ENCODE measurements around the gene SMARCD3.

GRCh38 chr7:151218170-151218569 is 30.3 kb downstream of the SMARCD3 start:
- TF ChIP-seq, protein P1, sequence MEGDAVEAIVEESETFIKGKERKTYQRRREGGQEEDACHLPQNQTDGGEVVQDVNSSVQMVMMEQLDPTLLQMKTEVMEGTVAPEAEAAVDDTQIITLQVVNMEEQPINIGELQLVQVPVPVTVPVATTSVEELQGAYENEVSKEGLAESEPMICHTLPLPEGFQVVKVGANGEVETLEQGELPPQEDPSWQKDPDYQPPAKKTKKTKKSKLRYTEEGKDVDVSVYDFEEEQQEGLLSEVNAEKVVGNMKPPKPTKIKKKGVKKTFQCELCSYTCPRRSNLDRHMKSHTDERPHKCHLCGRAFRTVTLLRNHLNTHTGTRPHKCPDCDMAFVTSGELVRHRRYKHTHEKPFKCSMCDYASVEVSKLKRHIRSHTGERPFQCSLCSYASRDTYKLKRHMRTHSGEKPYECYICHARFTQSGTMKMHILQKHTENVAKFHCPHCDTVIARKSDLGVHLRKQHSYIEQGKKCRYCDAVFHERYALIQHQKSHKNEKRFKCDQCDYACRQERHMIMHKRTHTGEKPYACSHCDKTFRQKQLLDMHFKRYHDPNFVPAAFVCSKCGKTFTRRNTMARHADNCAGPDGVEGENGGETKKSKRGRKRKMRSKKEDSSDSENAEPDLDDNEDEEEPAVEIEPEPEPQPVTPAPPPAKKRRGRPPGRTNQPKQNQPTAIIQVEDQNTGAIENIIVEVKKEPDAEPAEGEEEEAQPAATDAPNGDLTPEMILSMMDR (IDR thresholded peaks at IDR 0.05) = no peak
- no peak for TF ChIP-seq POLR2A (IDR thresholded peaks at IDR 0.05)

Data from lower leg skin (tissue), 3 donors.